Activated T-helper 9 cell treated with anti-CD3 and anti-CD28 coated beads, Interleukin-2, amount 50 U/mL, for 16 hours (primary cell): ENCODE measurements around the gene HELB.

Experiments
- DNase-seq: peaks from one replicate; pipeline ENCODE4 v3.0.0-alpha.2; 2020; ENCODE audit warnings: low read depth

HELB gene

GRCh38 chr12:66301944-66302826 is at the start of gene HELB:
Gene HELB, plus strand, starts transcription at chr12:66302493. Its CDS starts 111 bp downstream, at chr12:66302604.
- peak; percentile 96 for DNase-seq

GRCh38 chr12:66252771-66253170 is 49.5 kb upstream of the HELB start:
- no peak for DNase-seq

- DNase-seq, result no peak
Measured at GRCh38 chr12:66255737-66256136, 46.6 kb upstream of the HELB start.

GRCh38 chr12:66258011-66258410 is 44.3 kb upstream of the HELB start:
- no peak for DNase-seq

GRCh38 chr12:66262737-66263136 is 39.6 kb upstream of the HELB start:
- no peak for DNase-seq

GRCh38 chr12:66268562-66268961 is 33.7 kb upstream of the HELB start:
- no peak for DNase-seq

- DNase-seq, result no peak
Measured at GRCh38 chr12:66269142-66269541, 33.2 kb upstream of the HELB start.

GRCh38 chr12:66269757-66270383 is 32.4 kb upstream of the HELB start:
- DNase-seq, result no peak

- no peak for DNase-seq
Measured at GRCh38 chr12:66270613-66271012, 31.7 kb upstream of the HELB start.

- no peak for DNase-seq
Measured at GRCh38 chr12:66272650-66273049, 29.6 kb upstream of the HELB start.

- no peak for DNase-seq
Measured at GRCh38 chr12:66273147-66273546, 29.1 kb upstream of the HELB start.

- DNase-seq, result no peak
Measured at GRCh38 chr12:66275040-66275439, 27.3 kb upstream of the HELB start.

- DNase-seq, result no peak
Measured at GRCh38 chr12:66279123-66279712, 23.1 kb upstream of the HELB start.

GRCh38 chr12:66280561-66280960 is 21.7 kb upstream of the HELB start:
- no peak for DNase-seq

- no peak for DNase-seq
Measured at GRCh38 chr12:66282244-66282643, 20.0 kb upstream of the HELB start.

GRCh38 chr12:66287275-66287674 is 15.0 kb upstream of the HELB start:
- DNase-seq, result no peak

GRCh38 chr12:66288121-66288520 is 14.2 kb upstream of the HELB start:
- DNase-seq, result peak; percentile 33

- DNase-seq, result no peak
Measured at GRCh38 chr12:66289485-66289884, 12.8 kb upstream of the HELB start.

- no peak for DNase-seq
Measured at GRCh38 chr12:66290716-66291200, 11.5 kb upstream of the HELB start.

GRCh38 chr12:66296176-66296683 is 6.1 kb upstream of the HELB start:
- no peak for DNase-seq

- DNase-seq, result no peak
Measured at GRCh38 chr12:66297080-66297479, 5.2 kb upstream of the HELB start.

- DNase-seq, result no peak
Measured at GRCh38 chr12:66297923-66298322, 4.4 kb upstream of the HELB start.

- no peak for DNase-seq
Measured at GRCh38 chr12:66302827-66303169, 505 bp downstream of the HELB start.
